ENCODE results near the gene XK.
A peak's percentile ranks its signal among the peaks of the same experiment; 100 is the strongest.

The XK gene

GRCh38 chrX:37679888-37680287, 5.7 kb upstream of the XK start:
- DNase-seq = no peak

- no peak for DNase-seq
These were observed 1.2 kb upstream of the XK start for GRCh38 chrX:37684426-37684825.

GRCh38 chrX:37684973-37685372, 618 bp upstream of the XK start:
- no peak for DNase-seq

- no peak for DNase-seq
These were observed 891 bp downstream of the XK start for GRCh38 chrX:37686369-37686995.

- DNase-seq = no peak
These were observed 1.4 kb downstream of the XK start for GRCh38 chrX:37686996-37687395.

GRCh38 chrX:37690119-37690518, 4.5 kb downstream of the XK start:
- no peak for DNase-seq

GRCh38 chrX:37692918-37693317, 7.3 kb downstream of the XK start:
- DNase-seq = no peak

- DNase-seq = no peak
These were observed 11.7 kb downstream of the XK start for GRCh38 chrX:37697169-37697760.

GRCh38 chrX:37701588-37701987, 16.0 kb downstream of the XK start:
- DNase-seq = no peak

- DNase-seq = no peak
These were observed 26.4 kb downstream of the XK start for GRCh38 chrX:37711991-37712390.

GRCh38 chrX:37712458-37712857, 26.9 kb downstream of the XK start:
- peak; percentile 21 for DNase-seq

- DNase-seq = no peak
These were observed 28.9 kb downstream of the XK start for GRCh38 chrX:37714479-37714878.

- DNase-seq = no peak
These were observed 31.0 kb downstream of the XK start for GRCh38 chrX:37716602-37717001.

GRCh38 chrX:37717708-37718107, 32.1 kb downstream of the XK start:
- DNase-seq = no peak

- no peak for DNase-seq
These were observed 37.0 kb downstream of the XK start for GRCh38 chrX:37722595-37722994.

- DNase-seq = no peak
These were observed 40.8 kb downstream of the XK start for GRCh38 chrX:37726346-37726745.

- DNase-seq = peak; percentile 79
These were observed 59.8 kb downstream of the XK start for GRCh38 chrX:37745354-37745753.

GRCh38 chrX:37745835-37746217, 60.2 kb downstream of the XK start:
- DNase-seq = no peak

GRCh38 chrX:37746218-37746941, 60.8 kb downstream of the XK start:
- peak; percentile 59 for DNase-seq

GRCh38 chrX:37746951-37747350, 61.4 kb downstream of the XK start:
- no peak for DNase-seq

GRCh38 chrX:37752281-37752680, 66.7 kb downstream of the XK start:
- no peak for DNase-seq

GRCh38 chrX:37752936-37753335, 67.3 kb downstream of the XK start:
- no peak for DNase-seq

GRCh38 chrX:37753384-37753783, 67.8 kb downstream of the XK start:
- DNase-seq = peak; percentile 19

GRCh38 chrX:37754516-37754915, 68.9 kb downstream of the XK start:
- peak; percentile 39 for DNase-seq

GRCh38 chrX:37755025-37755424, 69.4 kb downstream of the XK start:
- peak; percentile 75 for DNase-seq

All from activated CD4-positive, alpha-beta T cell treated with anti-CD3 and anti-CD28 coated beads, Interleukin-2, amount 50 U/mL, for 16 hours (primary cell).